HL-60/S4 (cell line): ENCODE data around the gene PLEKHJ1.
"Not testable (repeated sequence)": the region's sequence is repeated elsewhere in the genome, so short reads cannot be mapped to it uniquely, and the experiment has no call there.

Source experiments
- in situ Hi-C: fragments of 300-500 bp; cut with MboI; formaldehyde crosslinking; loops from 2 replicates; pipeline ENCODE4 v1.14.3; 2022; ENCODE audit warnings: low sequenced_read_pairs

The PLEKHJ1 gene

DNA sequence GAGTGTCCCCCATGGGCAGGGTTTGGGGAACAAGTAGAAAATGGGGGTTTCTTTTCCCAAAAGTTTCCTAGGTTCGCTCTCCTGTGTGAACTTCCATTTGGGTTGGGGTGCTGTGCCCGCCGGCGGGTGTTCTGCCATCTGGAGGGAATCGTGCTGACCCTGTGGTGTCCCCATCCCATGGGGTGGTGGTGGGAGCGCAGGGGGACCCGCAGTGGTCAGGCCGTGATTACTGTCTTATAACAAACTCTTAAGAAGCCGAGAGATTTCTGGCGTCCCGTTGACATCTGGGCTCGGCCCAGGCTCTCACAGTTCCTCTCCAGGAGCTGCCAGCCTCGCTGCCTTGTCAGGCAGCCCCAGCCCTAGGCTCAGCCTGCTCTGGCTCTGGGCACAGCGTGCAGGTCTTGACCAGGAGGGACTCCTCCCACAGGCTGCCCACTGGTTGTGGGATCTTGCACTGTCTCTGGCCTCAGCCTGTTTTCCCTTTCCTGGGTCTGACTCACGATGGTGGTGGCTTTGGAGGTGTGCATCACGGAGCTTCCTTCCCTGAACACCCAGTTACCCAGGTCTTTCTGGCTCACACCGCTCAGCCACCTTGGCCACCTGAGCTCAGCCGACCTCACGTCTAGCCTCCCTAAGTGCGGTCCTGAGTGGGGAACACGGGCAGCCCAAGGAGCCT, 34.5 kb downstream of the PLEKHJ1 start:
- in situ Hi-C loops = no loop called here

DNA sequence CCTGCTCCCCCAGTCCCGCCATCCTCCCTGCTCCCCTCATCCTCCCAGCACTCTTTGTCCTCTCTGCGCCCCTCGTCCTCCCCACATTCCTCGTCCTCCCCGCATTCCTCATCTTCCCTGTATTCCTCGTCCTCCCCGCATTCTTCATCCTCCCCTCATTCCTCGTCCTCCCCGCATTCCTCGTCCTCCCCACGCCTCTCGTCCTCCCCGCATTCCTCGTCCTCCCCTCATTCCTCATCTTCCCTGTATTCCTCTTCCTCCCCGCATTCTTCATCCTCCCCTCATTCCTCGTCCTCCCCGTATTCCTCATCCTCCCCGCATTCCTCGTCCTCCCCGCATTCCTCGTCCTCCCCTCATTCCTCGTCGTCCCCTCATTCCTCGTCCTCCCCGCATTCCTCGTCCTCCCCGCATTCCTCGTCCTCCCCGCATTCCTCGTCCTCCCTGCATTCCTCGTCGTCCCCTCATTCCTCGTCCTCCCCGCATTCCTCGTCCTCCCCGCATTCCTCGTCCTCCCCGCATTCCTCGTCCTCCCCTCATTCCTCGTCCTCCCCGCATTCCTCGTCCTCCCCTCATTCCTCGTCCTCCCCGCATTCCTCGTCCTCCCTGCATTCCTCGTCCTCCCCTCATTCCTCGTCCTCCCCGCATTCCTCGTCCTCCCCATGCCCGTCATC, 35.4 kb downstream of the PLEKHJ1 start:
- in situ Hi-C loops = not testable (repeated sequence)

DNA sequence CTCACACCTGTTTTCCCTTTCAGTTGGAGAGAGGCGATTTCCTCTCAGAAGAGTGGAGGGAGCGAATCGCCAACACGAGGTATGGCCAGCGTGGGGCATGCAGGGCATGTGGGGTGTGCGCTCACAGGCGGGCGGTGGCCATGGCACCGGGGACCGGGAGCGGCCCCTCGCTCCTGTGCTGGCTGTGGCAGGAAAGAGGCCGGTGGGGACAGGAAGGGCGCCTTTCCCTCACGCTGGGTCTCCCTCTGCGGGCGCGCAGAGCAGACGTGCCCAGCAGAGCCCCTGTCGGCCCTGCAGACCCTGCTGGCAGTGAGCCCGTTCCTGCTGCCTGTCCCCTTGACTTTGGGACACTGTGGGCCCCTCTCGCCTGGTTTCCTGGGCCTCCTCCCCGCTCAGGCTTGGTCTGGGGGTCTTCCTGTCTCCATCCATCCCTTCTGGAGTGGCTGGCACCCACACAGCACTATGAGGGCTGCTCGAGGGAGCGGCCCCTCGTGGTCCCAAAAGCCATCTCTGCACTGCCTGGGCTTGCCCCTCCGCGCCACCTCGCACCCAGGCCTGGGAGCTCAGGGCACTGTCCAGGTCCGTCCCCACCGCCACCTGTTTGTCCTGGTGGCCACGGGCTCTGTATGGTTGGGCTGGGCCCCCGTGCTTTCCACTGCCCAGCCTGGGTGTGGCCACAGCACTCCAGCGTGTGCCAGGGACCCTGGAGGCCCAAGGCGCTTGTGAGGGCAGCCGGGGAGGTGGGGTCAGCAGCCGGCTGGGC, 36.1 kb downstream of the PLEKHJ1 start:
- in situ Hi-C loops = no loop called here

DNA sequence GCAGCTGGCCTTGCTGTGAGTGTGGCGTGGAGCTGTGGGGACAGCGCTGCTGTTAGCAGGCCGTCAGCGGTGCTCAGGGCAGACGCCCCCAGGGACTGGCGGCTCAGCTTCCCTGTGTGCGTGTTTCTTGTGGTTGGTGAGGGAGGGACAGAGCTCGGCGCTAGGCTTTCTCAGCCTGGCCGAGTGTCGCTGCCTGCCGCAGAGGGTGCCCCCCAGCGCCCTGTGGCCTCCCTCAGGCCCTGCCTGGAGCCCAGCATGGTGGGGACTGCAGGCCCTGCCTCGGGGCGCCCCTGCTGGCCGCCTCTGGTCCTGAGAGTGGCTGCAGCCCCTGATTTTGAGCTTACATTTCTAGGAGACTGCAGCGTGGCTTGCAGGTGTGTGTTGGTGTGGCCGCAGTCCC, 36.9 kb downstream of the PLEKHJ1 start:
- in situ Hi-C loops = no loop called here

DNA sequence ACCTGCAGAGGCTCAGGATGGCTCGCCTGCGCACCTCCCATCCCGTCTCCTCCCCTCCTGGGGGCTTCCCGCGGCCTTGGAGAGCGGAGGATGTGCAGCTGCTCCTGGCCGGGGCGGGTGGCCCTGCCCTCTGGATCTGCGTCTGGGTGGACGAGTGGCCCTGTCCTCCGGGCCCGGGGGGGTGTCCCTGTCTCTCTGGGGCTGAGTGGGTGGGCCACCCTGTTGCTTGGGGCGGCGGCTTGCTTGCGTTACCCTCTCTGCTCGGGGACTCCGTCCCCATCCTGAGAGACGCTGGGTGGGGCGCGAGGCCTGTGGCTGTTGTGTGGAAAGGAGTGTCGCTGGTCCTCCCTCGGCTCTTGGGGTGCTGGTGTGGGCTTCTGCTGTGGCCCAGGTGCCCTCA, 37.8 kb downstream of the PLEKHJ1 start:
- in situ Hi-C loops = no loop called here

DNA sequence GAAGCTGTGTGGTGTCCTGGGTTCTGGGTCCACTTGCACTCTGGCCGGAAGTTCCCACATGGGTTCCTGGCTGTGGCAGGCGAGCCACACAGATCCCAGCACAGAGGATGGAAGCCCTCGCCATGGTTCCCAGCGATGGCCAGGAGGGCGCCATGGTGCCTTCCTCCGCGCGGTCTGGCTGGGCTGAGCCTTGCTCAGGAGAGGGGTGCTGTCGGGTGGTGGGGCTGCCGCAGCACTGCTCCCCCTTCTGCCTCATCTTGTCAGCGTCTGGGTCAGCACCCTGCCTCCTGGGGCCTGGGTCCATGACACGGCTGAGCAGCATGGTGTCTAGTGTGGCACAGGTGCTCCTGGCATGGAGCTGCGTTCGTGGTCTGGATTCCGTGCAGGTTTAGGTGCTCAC, 38.9 kb downstream of the PLEKHJ1 start:
- in situ Hi-C loops = no loop called here

DNA sequence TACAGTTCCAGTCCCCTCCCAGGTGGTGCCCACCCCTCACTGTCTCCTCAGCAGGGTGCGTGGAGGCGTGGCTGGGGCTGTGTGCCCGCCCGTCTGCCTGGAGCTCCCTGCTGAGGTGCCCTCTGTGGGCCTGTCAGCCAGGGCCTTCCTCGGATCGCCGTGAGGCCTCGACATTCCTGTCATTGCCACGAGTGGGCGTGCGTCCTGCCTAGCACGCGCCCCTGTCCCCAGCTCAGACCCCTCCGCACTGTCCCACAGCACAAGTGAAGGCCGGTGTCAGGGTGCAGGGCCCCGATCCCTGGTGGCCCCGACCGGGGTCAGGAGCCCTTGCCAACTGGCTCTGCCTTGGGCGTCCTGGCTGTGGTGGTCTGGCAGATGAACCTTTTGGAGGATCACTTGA, 40.2 kb downstream of the PLEKHJ1 start:
- in situ Hi-C loops = no loop called here

DNA sequence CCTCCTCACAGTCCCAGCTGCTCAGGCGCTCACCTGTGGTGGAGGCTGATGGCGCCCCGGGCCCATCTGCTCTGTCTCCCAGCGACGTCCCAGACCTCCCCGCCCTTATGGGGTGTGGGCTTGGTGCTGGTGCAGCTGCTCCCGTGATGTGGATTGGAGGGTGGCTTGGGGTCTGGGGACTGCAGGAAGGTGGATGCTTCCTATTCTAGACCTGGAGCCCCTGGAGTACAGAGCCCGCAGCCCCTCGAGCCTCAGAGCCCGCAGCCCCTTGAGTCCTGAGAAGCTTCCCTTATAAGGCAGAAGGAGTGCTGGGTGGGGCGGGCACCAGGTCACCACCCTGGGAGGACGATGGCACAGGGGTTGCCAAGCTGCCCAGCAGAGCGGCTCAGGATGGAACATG, 40.8 kb downstream of the PLEKHJ1 start:
- in situ Hi-C loops = no loop called here

DNA sequence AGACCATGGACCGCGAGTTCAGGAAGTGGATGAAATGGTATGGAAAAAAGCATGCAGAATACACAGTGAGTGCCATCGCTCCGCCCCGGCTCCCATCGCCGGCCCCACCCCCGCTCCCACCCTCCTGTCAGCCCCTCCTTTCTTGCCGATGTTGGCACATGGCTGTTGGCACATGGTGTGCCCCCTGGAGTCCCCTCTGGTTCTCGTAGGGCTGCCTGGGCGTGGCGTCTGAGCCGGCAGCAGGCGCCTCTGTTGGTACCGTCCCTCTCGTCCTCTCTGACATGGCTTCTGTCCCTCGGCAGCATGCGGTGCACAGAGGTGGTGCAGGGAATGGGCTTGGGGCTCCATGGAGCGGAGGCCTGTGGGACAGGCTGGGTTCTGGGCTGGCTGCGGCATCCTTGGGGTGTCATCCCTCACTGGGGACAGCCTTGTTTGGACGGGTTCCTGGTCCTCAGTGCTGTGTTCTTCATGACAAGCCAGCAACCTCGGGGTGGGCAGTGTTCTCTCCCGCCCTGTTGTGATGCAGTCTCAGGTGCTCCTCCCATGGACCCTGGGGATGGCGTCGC, 41.5 kb downstream of the PLEKHJ1 start:
- in situ Hi-C loops = no loop called here

DNA sequence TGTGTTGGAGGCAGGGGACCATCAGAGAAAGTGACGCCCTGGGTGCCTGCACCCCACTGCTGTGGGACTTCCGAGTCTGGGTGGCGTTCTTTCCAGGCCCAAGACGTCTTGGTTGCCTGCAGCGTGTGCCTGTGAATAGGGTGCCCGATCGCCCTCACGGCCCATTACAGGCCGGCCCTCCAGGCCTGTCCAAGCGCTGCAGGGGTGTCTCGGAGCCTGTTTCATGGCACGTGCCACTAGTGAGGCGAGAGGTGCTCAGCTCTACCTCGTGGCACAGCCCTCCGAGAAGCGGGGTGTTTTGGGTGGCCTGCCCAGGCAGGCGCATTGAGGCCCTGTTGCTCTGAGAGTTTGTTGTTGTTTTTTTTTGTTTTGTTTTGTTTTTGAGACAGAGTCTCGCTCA, 42.3 kb downstream of the PLEKHJ1 start:
- in situ Hi-C loops = no loop called here

DNA sequence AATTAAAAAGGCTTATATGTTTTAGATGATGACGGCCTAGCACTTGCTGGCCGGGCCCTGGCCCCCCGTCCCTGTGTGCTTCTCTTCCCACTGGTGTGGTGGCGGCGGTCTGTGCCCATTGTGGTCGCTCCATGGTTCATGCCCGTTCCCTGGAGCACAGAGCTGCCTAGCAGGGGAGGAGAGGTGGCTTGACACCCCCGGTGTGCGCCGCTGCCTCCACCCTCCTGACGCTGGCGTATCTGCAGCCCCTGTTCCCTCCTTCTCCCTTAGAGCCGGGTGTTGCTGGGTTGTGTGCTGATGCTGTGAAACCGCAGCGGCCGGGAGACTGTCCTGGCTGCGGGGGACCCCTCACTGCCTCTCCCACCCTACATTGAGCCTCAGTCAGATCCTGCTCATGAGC, 43.3 kb downstream of the PLEKHJ1 start:
- in situ Hi-C loops = no loop called here

DNA sequence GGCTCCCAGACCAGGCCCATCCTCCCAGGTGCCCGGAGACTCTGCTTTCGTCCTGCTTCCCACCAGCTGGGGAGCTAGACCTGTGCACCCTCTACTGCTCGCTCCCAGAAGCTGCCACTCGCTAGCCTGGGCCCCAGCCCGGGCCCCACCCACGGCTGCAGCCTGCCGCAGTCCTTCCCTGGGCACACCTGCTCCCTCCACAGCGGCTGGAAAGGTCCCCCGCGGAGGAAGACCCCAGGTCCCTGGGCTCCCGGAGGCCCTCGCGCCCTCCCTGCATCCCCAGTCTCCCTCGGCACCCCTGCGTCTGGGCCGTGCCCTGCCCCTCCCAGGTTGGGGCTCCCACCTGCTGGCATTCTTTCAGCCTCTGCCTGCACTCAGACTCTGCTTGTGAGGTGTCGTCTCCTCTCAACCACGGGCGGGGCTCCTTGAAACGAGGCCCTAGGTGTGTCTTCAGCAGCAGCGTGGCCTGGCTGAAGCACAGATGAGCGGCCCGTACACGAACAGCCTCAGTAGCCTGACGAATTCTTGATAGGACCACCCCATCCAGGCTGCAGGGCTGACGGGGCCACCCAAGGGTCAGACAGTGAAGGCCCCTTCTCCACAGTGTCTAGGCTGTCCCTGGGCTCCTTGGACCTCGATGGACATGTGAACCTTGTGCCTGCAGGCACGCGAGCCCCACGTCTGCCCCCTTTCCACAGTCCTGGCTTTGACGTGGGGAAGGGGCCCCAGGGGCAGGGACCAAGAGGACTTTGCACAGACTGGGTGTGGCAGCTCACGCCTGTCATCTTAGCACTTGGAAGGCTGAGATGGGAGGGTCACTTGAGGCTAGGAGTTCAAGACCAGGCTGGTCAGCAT, 44.4 kb downstream of the PLEKHJ1 start:
- in situ Hi-C loops = no loop called here

DNA sequence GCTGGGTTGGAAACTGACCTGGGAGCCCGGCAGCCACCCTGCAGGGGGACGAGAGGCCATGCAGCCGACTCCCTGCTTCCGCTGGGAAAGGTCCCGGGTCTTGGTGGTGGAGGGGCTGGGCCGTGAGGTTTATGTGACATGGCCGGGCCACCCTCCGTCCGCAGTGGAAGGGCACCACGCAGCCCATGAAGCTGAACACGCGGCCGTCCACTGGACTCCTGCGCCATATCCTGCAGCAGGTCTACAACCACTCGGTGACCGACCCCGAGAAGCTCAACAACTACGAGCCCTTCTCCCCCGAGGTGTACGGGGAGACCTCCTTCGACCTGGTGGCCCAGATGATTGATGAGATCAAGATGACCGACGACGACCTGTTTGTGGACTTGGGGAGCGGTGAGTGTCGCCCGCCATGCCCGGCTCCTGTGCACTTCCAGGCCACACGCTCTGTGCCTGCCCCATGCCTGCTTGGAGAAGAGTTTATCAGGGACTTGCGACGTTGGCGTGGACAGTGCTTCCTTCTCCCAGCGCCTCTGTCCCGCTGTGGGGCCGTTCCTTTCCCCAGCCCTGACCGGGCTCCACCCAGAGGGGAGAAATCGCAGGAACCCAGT, 45.2 kb downstream of the PLEKHJ1 start:
- in situ Hi-C loops = no loop called here

DNA sequence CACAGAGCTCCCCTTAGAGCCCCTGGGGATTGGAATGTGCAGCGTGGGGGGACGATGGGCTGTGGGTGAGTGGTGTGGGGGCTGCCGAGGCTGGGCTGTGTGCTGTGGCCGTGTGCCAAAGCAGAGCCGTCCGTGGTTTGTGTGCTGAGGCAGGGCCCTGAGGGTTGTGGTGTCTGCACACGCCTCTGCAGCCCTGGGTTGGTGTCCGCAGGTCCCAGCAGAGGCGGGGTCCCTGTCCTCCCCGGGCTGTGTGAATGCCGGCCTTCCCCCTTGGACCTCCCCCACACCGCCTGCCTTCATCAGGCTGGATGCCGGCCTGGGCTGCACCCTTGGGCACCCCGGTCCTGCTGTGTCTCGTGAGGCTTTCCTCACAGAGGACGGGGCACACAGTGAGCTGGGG, 46.2 kb downstream of the PLEKHJ1 start:
- in situ Hi-C loops = no loop called here

DNA sequence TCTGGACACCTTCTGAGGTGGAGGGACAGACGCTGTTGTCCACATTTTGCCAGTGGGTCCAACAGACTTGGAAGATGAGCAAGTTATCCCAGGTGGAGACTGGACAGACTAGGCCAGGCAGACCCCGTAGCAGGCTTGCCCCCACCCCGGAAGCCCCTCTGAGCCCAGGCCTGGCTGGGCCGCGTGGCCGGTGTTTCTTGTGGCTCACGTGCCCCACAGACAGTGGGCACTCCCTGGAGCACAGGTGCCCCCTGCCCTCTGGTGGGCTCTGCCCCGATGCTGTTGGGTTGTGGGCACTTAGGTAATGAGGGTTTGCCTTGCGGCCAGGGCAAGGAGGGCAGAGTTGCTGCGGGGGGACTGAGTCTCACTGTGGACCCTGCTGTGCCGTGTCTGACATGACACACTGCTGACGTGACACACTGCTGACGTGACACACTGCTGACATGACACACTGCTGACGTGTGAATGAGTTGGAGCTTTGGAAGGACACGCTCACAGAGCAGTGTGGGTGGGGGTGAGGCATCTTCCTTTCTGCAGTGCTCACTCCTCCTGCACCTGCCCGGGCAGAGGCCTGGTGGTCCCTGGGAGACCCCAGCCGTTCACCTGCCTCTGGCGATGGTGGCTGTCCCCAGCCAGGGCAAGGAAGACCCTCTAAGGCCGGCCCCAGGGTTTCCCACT, 47.3 kb downstream of the PLEKHJ1 start:
- in situ Hi-C loops = no loop called here

DNA sequence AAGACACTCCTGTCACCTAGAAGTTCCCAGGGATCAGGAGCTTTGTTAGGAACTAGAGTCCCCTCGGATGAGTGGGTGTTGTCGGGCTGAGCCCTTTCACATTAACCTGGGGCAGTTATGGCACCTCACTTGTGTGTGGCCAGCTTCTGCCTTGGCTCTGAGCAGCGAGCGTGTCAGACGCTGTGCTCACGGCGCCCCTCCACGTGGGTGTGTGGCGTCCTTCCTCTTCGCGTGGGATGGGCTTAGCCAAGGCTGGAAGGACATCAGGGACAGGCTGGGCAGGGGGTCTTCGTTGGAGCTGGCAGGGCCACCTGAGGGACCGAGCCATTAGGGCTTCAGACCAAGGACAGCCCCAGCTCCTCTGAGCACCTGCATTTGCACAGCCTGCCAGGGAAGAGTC, 49.0 kb downstream of the PLEKHJ1 start:
- in situ Hi-C loops = no loop called here

DNA sequence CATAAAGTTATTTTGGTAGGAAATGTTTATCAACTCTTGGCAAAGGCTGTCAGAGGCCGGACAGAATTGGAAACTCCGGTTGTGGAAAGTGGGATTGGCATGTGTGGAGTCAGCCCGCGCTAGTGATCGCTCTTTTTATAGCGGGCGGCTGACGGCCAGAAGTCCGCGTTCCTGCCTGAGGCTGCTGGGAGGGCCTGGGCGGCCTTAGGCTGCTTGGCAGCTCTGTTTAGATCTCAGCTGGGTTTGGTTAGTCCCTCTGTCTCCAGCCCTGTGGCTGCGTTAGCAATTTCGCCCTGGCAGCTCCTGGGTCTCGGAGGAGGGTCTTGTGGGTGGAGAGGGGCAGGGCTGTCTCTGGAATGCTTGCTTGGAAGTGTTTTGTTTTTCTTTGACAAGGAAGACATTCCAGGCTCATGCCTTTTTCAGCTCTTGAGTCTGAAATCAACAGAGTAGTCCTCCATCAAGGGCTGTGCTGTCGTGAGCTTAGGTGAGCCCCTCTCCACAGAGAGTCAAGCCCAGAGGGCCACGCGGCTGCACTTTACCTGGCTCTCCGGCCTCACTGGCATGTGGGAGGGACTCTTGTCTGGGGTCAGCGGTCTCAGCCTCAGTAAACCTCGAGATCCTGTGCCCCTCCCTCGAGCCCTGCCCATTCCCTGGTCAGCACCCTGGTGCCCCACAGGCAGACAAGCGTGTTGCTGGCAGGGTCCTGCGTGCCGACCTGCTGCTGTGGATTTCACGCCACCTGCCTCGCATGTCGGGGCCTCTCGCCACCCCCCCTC, 49.9 kb downstream of the PLEKHJ1 start:
- in situ Hi-C loops = no loop called here

DNA sequence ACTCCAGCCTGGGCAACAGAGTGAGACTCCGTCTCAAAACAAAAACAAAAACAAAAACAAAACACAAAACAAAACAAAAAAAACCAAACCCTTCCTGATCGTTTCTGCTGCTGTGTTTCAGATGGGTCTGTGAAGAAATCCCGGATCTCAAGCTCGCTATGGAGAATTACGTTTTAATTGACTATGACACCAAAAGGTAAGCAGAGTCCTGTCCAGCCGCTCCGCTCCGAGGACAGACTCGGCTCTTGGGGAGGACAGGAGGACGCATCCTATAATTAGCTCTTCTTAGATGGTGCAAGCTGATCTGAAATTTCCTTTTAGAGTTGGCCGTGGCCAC, 50.4 kb downstream of the PLEKHJ1 start:
- in situ Hi-C loops = no loop called here

DNA sequence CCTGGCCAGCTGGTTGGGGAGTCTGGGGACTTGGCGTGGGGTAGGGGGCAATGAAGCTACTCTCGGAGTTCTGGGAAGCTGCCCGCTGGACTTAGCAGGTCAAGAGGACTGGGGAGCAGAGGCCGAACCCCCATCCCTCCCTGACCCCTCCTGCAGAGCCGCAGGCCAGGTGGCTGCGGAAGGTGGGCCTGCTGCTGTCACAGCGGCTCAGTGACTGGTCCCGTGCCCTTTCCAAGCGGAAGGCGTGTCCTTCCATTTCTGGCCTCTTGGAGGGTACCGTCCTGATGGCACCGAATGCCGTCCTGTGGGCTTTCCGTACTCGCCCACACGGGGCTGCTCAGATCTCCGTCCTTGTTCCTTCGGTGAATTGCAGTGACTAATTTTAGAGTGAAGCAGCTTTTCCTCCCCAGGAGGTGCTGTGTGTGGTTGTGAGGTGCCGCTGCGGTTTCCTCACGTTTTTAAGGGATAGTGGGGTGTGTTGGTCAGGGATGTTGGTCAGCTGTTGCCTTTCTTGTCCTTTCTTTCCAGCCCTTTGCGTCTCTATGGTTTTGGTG, 51.6 kb downstream of the PLEKHJ1 start:
- in situ Hi-C loops = no loop called here
